ENCODE data around the gene LIMD2. TPM values are rescaled to one million over a fixed set of nuclear protein-coding genes. Genes with fewer than 3 reads are reported as not detected.
A peak's percentile ranks its signal among the peaks of the same experiment; 100 is the strongest.

Gene LIMD2
- polyA plus RNA-seq, 1 of the 3 experiments (the other 2 are of a cell fraction) = 78.0 TPM

GRCh38 chr17:63647065-63647725 lies 52.7 kb downstream of the LIMD2 start:
- H3K27me3 ChIP-seq (ENCODE audit: insufficient read depth) = no peaks in the 10 kb centered on the region
- H3K79me2 ChIP-seq (ENCODE audit: insufficient read depth) = no peaks in the 10 kb centered on the region
- no peaks in the 10 kb centered on the region for H4K20me1 ChIP-seq (ENCODE audit: insufficient read depth)
- no peaks in the 10 kb centered on the region for H3F3A ChIP-seq (replicated peaks; ENCODE audit: insufficient read depth)
- H3K4me2 ChIP-seq = no peak overlapping the region
- H3K9ac ChIP-seq = no peak overlapping the region
- TF ChIP-seq PBX3 (IDR thresholded peaks at IDR 0.05) = no peak; the same call in 1 of the 2 replicates
- TF ChIP-seq GABPA (IDR thresholded peaks at IDR 0.05; ENCODE audit: low read depth) = no peak
- no peak for TF ChIP-seq USF2 (IDR thresholded peaks at IDR 0.05; ENCODE audit: borderline replicate concordance, low read depth, low read length)
- no peak for TF ChIP-seq REST (IDR thresholded peaks at IDR 0.05; ENCODE audit: low read depth, low read length)
- TF ChIP-seq RCOR1 (IDR thresholded peaks at IDR 0.05; ENCODE audit: low read length) = no peak
- no peak for TF ChIP-seq EZH2phosphoT487 (IDR thresholded peaks at IDR 0.05; ENCODE audit: borderline replicate concordance, low read depth)
- no peak for TF ChIP-seq EP300 (IDR thresholded peaks at IDR 0.05; ENCODE audit: borderline replicate concordance in 1 of 2, low read depth in 1 of 2, low read length in 1 of 2)
- no peak for TF ChIP-seq RFX5 (IDR thresholded peaks at IDR 0.05; ENCODE audit: low read length)
- TF ChIP-seq JUND (IDR thresholded peaks at IDR 0.05) = no peak
- TF ChIP-seq MAX (IDR thresholded peaks at IDR 0.05; ENCODE audit: low read depth) = no peak
- no peak for TF ChIP-seq MEF2A (IDR thresholded peaks at IDR 0.05; ENCODE audit: borderline replicate concordance, low read depth)
- TF ChIP-seq FOXM1 (IDR thresholded peaks at IDR 0.05; ENCODE audit: low read depth) = no peak
- H2AFZ ChIP-seq (ENCODE audit: low read depth) = no peak overlapping the region
- no peaks in the 10 kb centered on the region for H3K4me1 ChIP-seq (ENCODE audit: control insufficient read depth in 1 of 2, insufficient read depth in 2 of 2, low read depth in 1 of 2, low read length in 1 of 2)
- no peaks in the 10 kb centered on the region for H3K9me3 ChIP-seq
- 74% methylated on average over 4 of the region's 4 CpGs for whole genome bisulfite sequencing (ENCODE audit: low lambda C conversion rate)
- ChIA-PET CTCF (interaction anchor here (0.8 to 2.9 kb wide), 5 partner anchors 11 to 179 kb away, joined by 3 to 13 read pairs (median 5); no protein-coding TSS in a partner anchor), POLR2A (no interaction called here)
- H3K36me3 ChIP-seq (replicated peaks in 1 of 2; ENCODE audit: control insufficient read depth in 1 of 2, insufficient read depth in 2 of 2, low read length in 1 of 2) = peaks cover 0 to 20% of the 10 kb centered on the region in 2 experiments
- no peaks in the 10 kb centered on the region for H3K9me2 ChIP-seq
- H3K4me3 ChIP-seq (ENCODE audit: low read depth in 2 of 2, low read length in 1 of 2) = no peak overlapping the region
- no peak for DNase-seq
- H3K27ac ChIP-seq (ENCODE audit: low read depth in 2 of 2, low read length in 1 of 2) = peak overlapping the region in 1 of 2 experiments; percentile 6; a peak in 1 of 4 replicates

Measured in SK-N-SH (cell line).